GM21723 (cell line): ENCODE data around the gene LRRN2.

Experiments
- ATAC-seq: cut with Tn5 transposase; IDR thresholded peaks from one replicate; pipeline ENCODE4 v1.9.1; 2021; ENCODE audit warnings: mild to moderate bottlenecking, moderate library complexity; ENCODE audit not compliant: unreplicated experiment

LRRN2 gene

DNA sequence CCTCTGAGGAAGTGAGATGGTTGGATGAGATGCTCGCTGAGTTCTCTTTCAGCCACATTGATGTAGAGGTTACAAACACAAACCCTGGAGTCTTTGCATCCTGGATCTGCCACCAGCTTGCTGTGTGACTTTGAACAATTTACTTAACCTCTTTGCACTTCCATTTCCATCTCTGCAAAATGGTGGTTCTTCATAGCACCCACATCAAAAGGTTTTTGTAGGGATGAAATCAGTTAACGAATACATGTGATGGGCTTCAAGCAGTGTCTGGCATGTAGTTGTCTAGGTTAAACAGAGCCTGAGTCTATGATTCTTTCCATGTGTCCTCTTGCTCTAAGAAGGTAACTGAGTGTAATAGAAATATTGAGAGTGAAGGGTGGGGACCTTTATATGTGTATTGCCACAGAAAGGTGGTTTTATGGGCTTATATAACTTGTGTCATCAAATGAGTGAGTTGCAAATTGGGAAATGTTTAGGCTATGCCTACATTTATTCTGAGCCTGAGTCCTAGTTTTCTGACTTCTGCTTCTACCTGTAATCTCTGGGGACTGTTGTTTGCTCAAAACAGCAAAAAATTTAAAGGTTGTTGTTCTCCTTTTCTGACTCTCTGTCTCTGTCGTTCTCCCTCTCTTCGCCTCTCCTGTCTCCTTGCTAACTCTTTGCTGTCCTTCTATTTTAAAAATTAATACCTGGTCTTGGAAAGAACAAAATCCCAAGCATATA is 27.3 kb upstream of the LRRN2 start:
- no peak for ATAC-seq

DNA sequence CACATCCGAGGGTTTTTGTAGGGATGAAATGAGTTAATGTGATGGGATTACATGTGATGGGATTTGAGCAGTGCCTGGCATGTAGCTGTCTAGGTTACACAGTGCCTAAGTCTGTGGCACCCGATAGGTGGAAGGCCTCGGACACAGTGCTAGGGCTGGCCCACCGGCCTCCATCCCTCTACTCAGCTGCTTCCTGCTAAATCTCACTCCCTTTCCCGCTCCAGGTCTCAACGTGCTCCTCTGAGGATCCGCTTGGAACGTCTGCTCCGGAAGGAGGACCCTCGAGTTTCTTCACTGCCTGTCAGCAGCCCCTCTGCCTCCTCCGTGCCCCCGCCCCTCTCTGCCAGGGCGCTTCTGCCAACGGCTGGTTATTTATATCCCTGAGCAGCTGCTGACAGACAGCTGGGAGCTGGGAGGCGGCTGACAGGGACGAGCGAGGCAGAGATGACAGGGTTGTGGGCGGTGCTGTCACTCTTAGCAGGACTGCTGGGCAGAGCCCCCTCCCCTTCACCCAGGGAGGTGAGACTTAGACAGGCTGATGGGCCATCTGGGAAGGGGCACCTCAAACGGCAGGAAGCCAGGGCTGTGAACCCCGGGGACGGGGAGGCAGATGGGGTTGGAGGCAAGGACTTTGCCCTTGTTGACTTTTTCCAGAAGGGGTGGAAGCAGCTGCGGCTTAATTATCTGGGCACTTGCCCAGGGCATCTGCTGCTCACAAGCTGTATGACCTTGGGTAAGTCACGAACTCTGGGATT is 26.6 kb upstream of the LRRN2 start:
- no peak for ATAC-seq

DNA sequence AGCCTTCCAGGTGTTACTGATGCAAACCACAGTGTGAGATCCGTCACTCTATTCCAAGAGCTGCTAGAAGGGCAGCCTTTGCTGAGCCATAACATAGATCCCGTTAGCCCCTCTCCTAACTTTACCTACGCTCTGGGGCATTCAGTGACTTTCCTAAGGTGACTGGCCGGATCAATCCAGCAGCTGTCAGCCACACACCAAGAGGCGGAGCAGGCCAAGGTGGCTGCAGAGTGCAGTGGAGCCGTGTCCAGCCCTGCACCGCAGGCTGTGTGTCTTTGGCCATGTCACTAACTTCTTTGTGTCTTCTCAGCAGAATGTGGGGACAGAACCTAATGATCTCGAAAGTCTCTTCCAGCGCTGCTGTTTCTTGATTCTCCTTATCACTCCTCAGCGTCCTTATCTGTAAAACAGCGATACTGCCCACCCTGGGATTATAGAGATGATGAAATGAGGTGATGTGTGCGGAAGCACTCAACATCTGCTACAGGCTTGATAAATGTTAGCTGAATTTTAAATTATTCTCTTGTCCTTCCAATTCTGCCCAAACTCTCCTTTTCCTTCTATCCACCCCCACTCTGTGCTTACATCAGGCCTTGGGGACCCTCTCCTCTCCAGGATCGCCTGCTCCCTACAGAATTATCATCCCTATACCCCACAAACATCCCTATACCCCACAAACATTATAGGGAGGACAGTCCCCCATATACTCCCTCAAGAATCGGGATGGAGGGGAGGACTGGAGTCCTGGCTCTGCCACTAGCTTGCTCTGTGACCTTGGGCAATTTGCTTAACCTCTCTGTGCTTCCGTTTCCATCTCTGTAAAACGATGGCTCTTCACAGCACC is 25.8 kb upstream of the LRRN2 start:
- ATAC-seq, result no peak

DNA sequence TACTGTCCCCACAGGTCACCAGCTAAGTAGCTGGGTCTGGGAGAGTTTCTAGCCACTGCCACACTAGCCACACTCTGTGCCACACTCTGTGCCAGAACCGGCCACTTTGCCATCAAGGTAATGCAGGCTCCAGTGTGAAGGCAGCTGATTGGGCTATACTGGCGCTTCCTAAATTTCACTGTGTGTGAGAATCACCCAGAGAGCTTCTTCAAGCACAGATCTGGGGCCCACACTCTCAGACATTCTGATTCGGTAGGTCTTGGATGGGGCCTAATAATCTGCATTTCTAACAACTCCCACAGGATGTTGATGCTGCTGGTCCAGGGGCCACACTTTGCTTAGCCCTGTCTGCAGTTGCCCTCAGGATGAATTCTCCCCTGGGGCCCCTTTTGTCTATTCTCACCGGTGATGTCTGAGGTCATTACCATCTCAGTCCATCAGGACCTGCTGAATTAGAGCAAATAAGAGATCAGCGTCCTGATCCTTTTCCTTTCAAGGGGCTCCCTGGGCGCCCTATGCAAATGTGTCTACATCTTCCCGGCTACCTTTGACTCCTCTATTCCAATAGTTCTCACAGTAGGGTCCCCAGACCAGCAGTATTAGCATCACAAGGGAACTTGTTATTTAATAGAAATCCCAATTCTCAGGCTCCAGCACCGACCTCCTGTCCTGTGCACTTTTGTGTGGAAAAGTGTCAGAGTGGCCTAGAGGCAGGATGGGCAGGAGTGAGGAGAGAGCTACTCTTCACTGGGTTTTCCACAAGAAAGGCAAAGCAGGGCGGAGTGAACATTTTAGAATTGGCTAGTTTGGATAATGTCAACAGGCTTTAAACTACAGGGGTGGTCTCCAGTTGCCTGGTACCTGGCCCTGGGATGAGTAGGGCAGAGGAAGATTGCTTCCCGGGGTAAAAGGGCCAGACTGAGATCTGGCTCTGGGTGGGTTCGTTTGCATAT is 24.7 kb upstream of the LRRN2 start:
- ATAC-seq, result no peak

DNA sequence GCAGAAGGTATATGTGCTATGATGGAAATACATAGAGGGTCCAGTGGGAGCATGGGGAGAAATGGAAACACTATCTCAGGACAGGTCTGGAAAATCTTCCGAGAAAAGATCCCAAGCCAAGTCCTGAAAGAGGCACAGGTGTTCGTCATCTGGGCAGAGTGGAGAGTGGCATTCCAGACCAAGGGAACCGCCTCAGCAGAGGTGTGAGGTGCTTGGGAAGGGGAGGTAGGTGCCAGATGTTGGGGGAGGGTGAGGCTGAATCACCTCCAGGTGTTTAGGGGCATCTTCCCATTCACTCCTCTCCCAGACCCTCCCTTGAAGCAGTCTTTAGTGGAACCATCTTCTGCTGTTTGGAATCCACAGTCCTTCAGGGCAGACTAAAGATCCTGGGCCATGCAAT is 23.5 kb upstream of the LRRN2 start:
- no peak for ATAC-seq

DNA sequence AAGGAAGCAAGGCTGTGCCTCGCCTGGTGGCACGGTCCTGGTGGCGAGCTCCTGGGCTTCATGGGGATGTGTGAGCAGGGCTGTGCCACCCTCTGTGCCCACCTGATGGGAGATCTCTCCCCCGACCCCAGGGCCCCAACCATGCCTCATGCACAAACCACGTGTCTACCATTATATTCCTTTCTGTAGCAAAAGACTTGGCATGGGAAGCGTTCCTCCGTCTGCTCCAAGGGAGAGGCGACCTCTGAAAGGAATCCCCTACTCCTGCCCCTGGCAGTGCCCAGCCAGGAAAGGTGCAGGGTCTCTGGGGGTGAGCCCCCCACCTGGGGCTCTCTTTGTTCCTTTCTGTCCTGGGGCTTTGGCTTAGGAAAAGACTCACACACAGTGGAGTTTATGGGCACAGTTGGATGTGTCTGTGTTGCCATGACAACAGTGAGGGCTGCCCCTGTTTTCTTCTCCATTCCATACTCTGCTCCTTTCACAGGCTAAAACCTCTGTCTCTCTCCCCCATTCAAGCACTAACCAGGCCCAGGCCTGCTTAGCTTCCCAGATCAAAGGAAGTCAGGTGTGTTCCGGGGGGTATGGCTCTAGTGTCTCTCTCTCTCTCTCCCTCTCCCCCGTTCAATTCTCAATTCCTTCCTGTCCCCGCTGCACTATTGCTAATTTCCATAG is 21.4 kb upstream of the LRRN2 start:
- ATAC-seq, result no peak

DNA sequence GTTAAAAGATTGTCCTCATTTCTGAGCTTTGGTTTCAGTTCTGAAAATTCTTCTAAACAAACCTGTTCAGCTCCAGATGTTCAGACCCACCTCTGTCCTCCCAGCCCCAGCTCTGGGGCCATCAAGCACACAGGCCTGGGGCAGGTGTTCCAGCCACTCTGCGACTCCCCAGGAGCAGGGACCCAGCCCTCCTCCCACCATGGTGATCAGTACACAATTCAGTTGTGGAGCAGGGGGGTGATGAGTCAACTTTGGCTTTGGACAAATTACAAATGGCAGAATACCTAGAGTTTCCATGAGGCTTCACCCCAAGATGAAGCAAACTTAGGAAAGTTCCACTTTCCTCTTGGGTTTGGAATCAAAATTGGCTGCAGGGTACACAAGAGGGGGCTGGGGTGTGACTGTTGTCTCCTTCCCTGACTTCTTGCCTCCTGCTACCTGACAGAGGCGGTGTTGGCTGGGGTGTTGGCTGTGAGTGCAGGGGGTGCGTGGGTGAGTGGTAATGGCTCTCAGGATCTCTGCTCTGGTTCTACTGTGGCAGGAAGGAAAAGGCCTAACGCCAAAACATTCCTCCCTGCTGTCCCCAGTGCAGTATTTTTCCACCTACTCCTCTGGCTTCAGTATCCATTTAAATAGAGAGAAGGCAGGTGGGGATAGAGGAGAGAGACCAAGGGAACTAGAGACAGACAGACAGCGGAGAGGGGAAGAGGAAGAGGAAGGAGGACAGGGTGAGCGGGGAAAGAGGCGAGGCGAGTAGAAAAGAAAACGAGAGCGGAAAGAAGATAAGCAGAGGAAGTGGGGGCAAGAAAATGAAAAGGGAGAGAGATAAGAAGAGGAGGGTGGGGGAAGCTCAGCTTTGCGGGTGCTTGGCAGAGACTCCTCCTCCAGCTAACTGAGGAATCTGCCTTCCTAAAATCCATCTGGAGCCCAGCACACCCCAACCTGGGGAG is 20.6 kb upstream of the LRRN2 start:
- no peak for ATAC-seq

DNA sequence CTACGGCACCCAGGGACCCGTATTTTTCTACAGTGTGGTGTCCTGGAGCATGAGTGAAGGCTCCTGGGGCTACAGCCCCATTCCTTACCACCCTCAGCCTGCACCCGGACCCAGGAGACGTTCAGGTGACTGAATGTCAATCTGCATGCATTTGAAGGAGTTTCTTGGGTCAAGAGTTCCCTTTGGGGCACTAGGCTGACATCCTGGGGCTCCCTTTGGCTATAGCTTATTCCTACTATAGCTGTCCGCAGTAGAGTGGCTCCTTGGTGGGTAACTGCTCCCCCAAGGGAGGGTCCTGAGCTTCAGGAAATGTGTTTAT is 19.9 kb upstream of the LRRN2 start:
- no peak for ATAC-seq

DNA sequence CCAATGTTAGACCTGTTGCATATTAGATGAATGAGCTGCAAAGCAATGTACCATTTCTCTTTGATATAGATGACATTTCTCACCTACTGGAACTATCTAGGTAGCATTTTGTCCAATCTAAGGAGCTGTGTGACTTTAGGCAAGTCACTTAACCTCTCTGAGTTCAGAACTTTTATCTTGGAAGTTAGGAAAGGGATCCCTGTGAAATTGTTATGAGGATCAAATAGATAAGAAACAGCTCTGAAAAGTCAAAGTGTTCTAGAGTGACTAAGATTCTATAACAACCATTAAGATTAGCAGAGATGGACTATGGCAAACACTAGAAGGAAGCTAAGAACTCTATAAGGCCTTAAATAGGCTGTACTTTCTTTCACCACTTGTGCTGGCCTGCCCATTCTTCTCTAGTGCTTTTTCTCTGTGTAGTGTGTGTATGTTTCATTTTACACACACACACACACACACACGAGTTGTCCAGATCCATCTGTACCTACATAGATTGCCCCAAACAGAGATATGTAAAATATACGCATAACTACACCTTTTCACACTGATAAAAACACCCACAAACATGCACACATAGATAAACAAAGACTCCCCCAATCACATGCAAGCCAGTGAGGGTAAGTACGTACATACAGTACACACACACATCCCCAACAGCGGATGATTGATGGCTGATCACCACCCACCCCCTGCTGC is 19.4 kb upstream of the LRRN2 start:
- no peak for ATAC-seq

DNA sequence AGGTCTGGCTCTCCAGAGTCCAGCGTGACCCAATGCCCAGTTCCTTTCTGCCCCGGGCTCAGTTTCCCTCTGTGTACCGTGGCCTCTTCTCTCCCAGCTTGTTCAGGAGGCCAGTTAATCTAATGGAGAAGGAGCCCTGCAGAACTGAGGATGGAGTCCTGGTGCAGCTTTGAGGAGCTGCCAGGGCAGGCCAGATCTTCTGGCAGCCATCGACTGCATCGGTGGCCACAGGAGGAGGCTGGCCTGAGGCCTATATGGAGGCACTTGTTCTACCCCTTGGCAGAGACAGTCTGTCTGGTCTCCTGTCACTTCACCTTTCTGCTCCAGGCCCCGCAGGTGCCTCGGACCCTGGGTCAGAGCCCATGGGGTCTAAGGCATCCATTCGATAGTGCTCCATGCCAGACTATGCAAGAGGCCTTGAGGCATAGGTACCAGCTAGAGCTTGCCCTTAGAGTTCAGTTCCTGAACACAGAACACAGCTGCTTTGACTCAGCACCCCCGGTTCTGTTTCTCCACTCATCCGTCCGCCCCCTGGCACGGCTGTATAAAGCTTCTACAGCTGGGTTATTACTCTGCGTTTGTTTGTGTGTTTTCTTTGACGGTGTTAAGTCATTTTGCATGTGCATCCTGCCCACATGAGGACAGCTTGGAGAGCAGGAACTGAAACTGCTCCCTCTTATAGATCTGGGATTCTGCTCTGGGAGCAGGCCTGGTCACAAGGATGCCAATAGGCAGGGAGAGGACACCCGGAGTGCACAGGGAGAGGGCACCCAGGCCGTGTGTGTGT is 18.5 kb upstream of the LRRN2 start:
- ATAC-seq, result no peak

DNA sequence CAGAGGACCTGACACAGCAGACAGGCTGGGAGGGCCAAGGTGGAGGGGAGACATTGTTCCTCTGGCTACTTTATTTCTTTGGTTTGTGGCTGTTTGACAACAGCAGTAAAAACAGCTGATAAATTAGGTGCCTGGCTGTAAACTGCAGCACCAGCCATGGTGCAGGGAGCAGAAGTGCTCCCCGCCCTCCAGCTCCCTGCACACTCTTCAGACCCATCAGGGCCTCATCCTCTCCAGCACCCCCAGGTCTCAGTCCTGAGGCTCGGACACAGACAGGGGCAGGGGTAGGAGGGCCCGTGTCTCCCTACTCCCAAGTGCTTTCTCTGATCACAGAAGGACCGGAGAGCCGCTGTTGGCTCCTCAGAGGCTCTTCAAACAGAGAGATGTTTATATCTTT is 17.7 kb upstream of the LRRN2 start:
- no peak for ATAC-seq

DNA sequence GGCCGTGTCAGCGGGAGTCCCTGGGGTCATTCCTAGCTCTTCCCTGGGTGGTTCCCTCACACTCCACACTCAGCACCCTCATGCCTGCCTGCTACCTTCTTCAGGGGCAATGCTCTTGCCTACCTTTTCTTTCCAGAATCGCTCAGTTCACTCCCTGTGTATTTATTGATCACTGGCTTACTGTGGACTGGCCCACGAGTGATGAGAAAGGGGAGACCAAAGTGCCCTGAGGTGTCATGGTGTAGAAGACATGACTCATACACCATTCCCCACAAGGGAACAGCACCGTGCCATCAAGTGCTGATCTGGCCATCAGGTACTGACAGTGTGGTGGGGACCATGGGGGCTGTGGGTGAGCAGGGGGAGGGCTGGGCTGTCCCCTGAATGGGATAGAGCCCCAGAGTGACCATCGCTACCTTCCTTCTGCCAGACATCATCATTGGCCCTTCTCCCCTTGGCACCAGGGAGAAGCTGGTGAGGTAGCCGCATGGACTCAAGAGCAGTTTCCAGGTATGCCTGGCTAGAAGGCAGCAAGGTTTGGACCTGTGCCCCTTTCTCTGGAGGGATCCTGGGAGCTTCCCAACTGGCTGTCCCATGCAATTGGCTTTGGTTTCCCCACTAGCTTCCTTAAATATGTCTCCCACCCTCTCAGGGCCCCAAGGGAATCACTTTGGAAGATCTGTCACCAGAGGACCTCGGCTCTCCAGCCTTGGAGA is 17.2 kb upstream of the LRRN2 start:
- no peak for ATAC-seq

DNA sequence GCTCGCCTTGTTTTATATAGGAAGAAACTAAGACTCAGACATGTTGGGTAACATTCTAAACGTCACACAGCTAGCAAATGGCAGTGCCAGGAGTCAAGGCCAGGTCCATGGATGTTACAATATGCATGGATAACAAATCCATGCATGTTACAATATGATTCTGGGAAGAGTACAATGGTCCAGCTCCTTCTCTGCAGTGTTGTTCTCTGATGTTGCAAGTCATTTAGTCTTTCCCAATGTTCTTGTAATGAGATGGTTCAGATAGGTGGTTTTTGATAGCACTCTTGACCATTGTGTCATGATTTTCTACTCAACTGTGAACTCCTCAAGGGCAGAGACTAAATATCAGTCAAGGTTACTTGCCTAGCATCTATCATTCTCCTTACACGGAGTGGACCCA is 15.7 kb upstream of the LRRN2 start:
- ATAC-seq, result no peak

DNA sequence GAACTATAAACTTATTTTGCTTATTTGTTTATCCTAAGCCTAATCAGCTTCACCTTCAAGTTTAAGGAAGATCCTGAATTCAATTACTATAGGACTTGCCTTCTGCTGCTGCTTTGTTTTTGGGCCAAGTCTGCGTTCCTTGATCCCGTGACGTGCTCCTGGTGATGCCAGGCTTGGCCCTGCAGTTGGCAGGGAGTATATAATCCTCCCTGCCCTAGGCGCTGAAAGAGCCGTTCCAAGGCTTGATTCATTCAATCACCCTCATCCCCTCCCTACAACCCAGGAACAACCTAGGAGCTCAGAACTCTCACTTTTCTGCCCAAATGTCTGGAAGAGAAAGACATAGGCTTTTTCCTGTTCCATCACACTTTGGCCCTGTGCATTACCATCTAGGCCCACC is 12.4 kb upstream of the LRRN2 start:
- ATAC-seq, result no peak

DNA sequence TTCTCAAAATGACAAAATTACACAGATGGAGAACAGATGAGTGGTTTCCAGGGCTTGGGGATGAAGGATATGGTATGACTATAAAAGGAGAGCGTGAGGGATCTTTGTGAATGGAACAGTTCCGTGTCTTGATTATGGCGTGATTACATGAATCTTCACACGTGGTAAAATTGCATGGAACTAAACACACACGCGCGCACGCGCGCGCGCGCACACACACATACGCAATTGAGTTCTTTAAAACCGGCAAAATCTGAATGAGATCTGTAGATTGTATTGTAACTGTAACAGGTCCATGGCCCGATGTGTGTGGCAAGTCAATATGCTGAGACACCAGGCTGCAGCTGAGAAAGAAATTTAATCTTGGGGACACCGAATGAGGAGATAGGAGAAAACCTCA is 11.1 kb upstream of the LRRN2 start:
- ATAC-seq, result no peak

DNA sequence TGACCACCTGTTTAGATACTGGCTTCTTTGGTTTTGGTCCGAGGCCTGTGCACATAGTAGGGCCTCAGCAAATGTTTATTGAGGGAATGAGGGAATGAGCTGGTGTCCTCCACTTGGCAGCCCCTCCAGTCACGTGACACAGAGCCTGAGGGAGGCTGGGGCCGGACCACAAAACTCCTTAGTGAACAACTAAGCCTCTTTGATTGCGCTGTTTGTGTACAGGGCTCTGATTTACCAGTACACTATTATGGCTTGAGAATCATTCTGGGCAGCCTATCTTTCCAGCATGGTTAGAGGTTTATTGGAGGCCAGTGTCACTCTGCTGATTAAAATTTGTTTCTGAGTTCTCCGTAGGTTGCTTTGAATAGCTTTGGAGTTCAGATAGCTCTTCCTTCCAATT is 10.2 kb upstream of the LRRN2 start:
- no peak for ATAC-seq

DNA sequence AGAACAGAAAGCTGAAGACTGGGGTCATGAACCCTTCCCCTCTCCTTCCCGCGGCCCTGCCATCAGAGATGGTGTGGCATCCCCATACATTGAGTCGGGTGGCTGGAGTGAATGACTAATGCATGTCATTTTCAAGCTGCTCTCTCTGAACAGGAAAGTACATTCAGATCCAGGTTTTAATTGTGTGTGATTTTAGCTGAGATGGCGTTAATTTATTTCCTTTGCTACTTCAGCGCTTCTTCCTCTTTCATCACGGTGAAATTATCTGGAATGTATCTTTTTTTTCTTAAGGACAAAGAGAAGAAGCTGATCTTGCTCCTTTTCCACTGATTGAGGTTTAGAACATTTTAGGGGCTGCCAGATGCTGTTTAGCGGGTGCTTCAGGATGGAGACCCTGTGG is 8.6 kb upstream of the LRRN2 start:
- no peak for ATAC-seq
